NCI-H69 (cell line): ENCODE data around the gene LRRC8C.
"Not testable (repeated sequence)": the region's sequence is repeated elsewhere in the genome, so short reads cannot be mapped to it uniquely, and the experiment has no call there.

Source experiments
- DNase-seq: peaks from one replicate; lab custom pipeline; 2025; lab: John Stamatoyannopoulos, UW

The LRRC8C gene

GRCh38 chr1:89607586-89608318 is 25.2 kb upstream of the LRRC8C start:
- no peak for DNase-seq

- DNase-seq = no peak
These were observed 24.5 kb upstream of the LRRC8C start for GRCh38 chr1:89608319-89608983.

- no peak for DNase-seq
These were observed 23.8 kb upstream of the LRRC8C start for GRCh38 chr1:89608984-89609725.

GRCh38 chr1:89609781-89610456 is 23.0 kb upstream of the LRRC8C start:
- no peak for DNase-seq

- DNase-seq = no peak
These were observed 22.4 kb upstream of the LRRC8C start for GRCh38 chr1:89610457-89611011.

GRCh38 chr1:89611721-89612120 is 21.2 kb upstream of the LRRC8C start:
- DNase-seq = no peak

- no peak for DNase-seq
These were observed 19.0 kb upstream of the LRRC8C start for GRCh38 chr1:89613928-89614327.

- DNase-seq = peak; percentile 56
These were observed 17.0 kb upstream of the LRRC8C start for GRCh38 chr1:89615676-89616598.

- no peak for DNase-seq
These were observed 15.9 kb upstream of the LRRC8C start for GRCh38 chr1:89616844-89617627.

GRCh38 chr1:89620664-89621063 is 12.3 kb upstream of the LRRC8C start:
- DNase-seq = no peak

- no peak for DNase-seq
These were observed 10.0 kb upstream of the LRRC8C start for GRCh38 chr1:89622895-89623294.

GRCh38 chr1:89624314-89624713 is 8.6 kb upstream of the LRRC8C start:
- no peak for DNase-seq

- no peak for DNase-seq
These were observed 8.1 kb upstream of the LRRC8C start for GRCh38 chr1:89624715-89625323.

GRCh38 chr1:89627596-89627962 is 5.3 kb upstream of the LRRC8C start:
- no peak for DNase-seq

- DNase-seq = no peak
These were observed 3.8 kb upstream of the LRRC8C start for GRCh38 chr1:89629146-89629545.

GRCh38 chr1:89629600-89629999 is 3.3 kb upstream of the LRRC8C start:
- DNase-seq = not testable (repeated sequence)

- no peak for DNase-seq
These were observed 2.9 kb upstream of the LRRC8C start for GRCh38 chr1:89630048-89630447.

GRCh38 chr1:89631816-89632656 is 884 bp upstream of the LRRC8C start:
- DNase-seq = peak; percentile 49

GRCh38 chr1:89633248-89633799 is 404 bp downstream of the LRRC8C start:
- peak; percentile 61 for DNase-seq
